Mononuclear cell (primary cell): Measurements from ENCODE around the gene ANKS6. TPM values are rescaled to one million over a fixed set of nuclear protein-coding genes. Genes with fewer than 3 reads are reported as not detected.
"Not testable (repeated sequence)": the region's sequence is repeated elsewhere in the genome, so short reads cannot be mapped to it uniquely, and the experiment has no call there.

Experiments
- H3K27me3 ChIP-seq: 2 replicates; pipeline ENCODE4 v1.6.0; 2011; ENCODE audit warnings: low read length, control low read depth; ENCODE audit not compliant: insufficient read depth
- H3K4me1 ChIP-seq: 2 replicates; pipeline ENCODE4 v1.5.1; 2011; ENCODE audit warnings: mild to moderate bottlenecking, low read length, control low read depth; ENCODE audit not compliant: insufficient read depth
- H3K4me3 ChIP-seq: 2 replicates; pipeline ENCODE4 v1.5.1; 2011; ENCODE audit warnings: mild to moderate bottlenecking, low read length, moderate library complexity
- H3K9me3 ChIP-seq: 2 replicates; pipeline ENCODE4 v1.5.1; 2011; ENCODE audit warnings: low read depth, mild to moderate bottlenecking, control low read depth, low read length
- total RNA-seq: library from RNA; depleted of rRNA; stranded (reverse); fragments of >200 nt; gene quantifications from one replicate; pipeline ENCODE4 v1.2.3, GENCODE V29; 2012

Gene ANKS6
- total RNA-seq, 1 donor, result 5.9 TPM

DNA sequence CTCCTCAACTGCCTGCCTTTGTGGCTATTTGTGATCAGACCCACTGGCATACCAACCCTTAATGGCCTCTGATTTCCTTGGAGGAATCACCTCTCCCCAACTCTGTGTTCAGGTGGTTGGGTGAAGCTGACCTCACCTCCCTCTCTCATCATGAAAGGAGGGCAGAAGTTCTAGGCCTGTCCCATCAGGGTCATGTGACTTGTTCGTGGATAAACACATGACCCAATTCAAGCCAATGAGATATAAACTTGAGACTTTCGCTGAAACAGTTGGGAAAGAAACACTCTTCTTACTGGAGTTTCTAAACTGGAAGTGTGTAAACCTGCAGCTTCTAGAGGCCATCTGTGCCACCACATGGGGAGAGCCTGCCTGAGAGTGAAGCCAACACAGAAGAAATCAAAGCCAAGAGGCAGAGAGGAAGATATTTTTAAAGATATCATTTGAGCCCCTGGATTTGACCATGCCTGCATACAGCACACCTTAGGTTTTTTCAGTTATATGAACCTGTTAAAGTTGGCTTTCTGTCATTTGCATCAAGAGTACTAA lies 93.4 kb downstream of the ANKS6 start:
- Histone ChIP-seq H3K4me3 (no peak overlapping the region), H3K27me3 (peaks cover 36% of the 10 kb centered on the region), H3K4me1 (no peaks in the 10 kb centered on the region), H3K9me3 (no peaks in the 10 kb centered on the region)

DNA sequence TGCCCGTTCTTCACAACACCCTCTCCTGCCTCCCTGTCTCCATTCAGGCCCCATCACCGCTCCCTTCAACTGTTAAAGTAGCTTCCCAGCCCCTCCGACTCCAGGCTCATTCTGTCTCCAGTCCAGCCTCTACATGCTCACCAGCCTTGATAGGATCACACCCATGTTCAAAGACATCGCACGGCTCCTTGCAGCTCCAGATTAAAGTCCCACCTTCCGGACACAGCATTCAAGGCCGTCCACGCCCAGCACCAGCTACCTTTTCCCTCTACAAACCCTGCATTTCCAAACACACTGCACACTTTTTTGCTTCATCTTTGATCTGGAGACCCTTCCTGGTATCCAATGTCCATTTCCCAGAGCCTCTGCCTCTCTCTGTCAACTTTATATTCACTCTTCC lies 94.0 kb downstream of the ANKS6 start:
- Histone ChIP-seq H3K27me3 (peaks cover 31% of the 10 kb centered on the region), H3K9me3 (no peaks in the 10 kb centered on the region), H3K4me3 (no peak overlapping the region), H3K4me1 (no peaks in the 10 kb centered on the region)

DNA sequence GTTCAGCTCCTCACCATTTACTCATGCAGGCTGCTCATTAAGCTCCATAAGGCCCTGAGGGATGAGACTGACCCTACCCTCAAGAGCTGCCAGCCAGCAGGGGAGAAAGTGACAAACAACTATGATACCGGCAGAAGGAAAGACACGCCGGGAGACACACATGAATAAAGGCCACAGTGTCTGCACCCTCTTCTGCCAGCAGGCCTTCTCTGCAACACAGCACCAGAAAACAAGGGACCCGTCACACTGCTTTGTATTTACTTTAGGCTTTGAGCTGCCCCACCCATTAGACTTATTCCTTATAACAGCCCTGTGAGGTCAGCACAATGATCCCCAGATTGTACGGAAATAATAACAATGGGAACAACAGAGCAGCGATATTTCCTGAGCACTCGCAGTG lies 94.8 kb downstream of the ANKS6 start:
- H3K4me1 ChIP-seq, result no peaks in the 10 kb centered on the region
- H3K4me3 ChIP-seq, result no peak overlapping the region
- H3K9me3 ChIP-seq, result no peaks in the 10 kb centered on the region
- H3K27me3 ChIP-seq, result peaks cover 23% of the 10 kb centered on the region

DNA sequence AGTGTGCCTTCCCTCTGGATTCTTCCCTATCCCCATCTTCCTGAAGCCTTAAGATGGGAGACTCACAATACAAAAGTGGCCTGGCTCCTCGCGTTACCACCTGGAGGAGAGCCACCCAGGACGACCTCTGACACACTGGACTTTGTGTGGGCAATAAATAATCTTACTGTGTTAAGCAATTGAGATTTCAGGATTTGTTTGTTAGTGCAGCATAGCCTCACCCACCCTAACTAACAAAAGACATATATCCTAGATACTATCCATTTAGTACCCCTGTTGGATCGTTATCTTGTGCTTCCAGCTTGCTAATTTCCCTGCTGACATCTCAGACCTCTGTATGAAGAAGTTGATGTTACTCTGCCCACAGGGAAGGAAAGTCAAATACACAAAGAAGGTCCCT lies 95.6 kb downstream of the ANKS6 start:
- Histone ChIP-seq H3K27me3 (peaks cover 17% of the 10 kb centered on the region), H3K4me1 (no peaks in the 10 kb centered on the region), H3K4me3 (no peak overlapping the region), H3K9me3 (no peaks in the 10 kb centered on the region)

DNA sequence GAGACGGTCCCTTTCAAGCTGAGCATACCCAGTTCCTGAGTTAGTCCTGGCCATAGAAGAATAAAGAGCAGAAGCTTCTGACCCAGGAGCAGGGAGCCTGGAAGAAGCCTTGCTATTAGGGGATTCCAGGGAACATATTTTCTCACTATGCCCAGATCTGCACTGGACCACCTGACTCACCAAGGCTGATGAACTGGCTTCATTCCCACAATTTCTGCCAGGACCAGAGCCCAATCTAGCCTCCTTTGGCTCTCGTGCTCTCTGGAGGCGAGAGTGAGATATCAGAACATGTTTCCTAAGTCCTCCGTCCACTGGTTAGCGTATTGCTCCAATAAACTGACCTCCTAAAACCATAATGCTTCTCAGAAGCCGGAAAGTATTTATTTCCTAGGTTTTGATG lies 97.5 kb downstream of the ANKS6 start:
- H3K27me3 ChIP-seq, result peaks cover under 1% of the 10 kb centered on the region
- no peak overlapping the region for H3K4me3 ChIP-seq
- no peaks in the 10 kb centered on the region for H3K4me1 ChIP-seq
- no peaks in the 10 kb centered on the region for H3K9me3 ChIP-seq

DNA sequence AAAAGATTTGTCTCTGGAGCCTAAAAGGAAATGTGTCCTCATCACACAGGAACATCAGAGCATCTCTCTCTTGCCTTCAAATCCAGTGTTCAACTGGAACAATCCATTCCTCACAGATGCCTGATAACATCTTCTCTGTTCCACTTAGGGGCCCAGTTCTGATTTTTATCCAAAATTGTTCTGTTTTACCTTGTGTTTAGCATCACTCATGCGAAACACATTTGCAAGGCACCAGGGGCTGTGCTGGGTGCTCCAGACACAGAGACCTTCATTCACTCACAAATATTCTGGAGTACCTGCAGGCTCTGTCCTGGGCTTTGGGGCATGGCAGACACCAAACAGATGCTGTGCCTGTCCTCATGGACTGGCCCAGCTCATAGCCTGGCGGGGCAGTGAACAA lies 101.4 kb downstream of the ANKS6 start:
- Histone ChIP-seq H3K27me3 (no peaks in the 10 kb centered on the region), H3K4me1 (no peaks in the 10 kb centered on the region), H3K9me3 (no peaks in the 10 kb centered on the region), H3K4me3 (no peak overlapping the region)

DNA sequence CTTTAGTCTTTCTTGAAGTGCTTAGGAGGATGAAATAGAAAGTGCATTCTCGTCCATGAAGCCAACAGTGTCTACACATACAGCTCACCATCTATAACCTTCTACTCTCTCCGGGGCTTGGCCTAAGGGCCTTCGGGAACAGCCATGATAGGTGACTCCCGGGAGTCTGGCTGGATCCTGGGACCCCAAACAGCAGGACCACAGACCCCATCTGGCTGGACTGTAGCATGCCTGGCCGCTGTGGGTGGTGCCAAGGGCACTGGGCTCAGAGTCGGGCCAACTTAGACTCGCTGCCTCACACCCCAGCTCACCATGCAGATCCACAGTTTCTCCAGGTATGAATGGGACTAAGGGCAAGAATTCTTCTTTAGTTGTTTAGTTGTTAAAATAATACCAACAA lies 104.0 kb downstream of the ANKS6 start:
- H3K4me3 ChIP-seq, result no peak overlapping the region
- H3K4me1 ChIP-seq, result no peaks in the 10 kb centered on the region
- no peaks in the 10 kb centered on the region for H3K27me3 ChIP-seq
- no peaks in the 10 kb centered on the region for H3K9me3 ChIP-seq

DNA sequence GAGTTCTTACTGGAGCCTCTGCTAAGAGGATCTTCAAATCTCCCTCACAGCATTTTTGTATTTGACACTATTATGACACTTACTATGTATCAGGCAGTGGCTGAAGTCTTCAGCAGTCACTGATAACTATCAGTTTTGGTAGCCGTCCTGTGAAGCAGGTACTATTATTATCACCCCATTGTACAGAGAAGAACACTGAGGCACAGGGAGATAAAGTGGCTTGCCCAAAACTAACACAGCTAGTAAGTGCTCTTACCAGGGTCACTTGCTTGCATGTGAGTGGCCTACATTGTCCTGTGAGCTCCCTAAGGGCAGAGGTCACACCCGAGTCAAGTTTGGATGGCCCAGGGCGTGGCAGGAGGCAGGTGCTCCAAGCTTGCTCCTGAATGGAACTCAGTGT lies 104.5 kb downstream of the ANKS6 start:
- H3K27me3 ChIP-seq, result no peaks in the 10 kb centered on the region
- H3K9me3 ChIP-seq, result no peaks in the 10 kb centered on the region
- H3K4me3 ChIP-seq, result no peak overlapping the region
- no peaks in the 10 kb centered on the region for H3K4me1 ChIP-seq

DNA sequence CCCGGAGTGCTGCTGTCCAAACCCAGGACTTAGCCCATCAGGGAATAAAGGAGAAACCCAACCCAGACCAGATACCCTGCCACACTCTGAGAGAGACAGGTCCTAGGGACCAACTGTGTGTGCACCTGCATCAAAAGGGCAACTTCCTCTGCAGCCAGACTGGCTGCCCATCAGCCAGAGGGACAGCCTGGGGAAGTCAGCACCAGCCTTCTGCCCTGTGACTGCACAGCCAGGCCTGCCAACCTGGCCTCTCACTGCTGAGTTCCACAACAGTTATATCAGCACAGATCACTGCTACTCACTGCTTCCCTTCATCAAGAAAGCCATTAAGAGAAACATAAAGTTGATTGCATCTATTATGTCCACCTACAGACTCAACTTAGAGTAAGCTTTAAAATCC lies 105.7 kb downstream of the ANKS6 start:
- Histone ChIP-seq H3K27me3 (no peaks in the 10 kb centered on the region), H3K4me3 (no peak overlapping the region), H3K4me1 (no peaks in the 10 kb centered on the region), H3K9me3 (no peaks in the 10 kb centered on the region)

DNA sequence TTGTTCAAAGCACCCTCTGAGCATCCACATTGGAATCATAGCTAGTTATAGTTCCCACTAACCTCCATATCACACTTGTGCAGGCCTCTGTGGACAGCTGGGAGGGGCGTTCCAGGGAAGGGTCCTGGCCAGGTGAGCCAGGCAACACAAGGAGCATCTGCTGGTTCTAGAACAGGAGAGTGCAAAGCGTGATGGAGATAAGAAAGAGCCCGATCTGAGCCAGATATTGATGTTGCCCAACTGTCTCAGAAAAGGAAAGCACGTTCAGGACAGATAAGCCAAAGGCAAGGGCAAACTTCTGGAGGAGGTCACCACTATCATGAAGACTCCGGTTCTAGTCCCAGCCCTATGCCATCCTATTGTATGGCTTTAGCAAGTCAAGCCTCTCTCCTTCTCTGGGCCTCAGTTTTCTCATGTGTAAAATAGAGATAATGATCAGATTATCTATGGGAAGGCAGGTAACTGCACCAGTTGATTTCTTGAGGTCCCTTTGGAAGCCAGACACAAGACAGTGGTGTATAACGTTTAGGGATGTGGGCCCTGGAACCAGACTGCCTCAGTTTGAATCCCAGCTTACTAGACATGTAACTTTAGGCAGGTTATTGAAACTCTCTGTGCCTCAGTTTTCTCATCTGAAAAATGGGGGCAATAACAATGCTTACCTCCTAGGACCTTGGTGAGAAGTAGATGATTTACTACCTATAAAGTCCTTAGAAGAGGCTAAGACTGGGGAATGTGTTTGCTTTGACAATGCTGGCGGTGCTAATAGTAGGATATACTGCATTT lies 107.5 kb downstream of the ANKS6 start:
- Histone ChIP-seq H3K27me3 (no peaks in the 10 kb centered on the region), H3K4me3 (no peak overlapping the region), H3K9me3 (no peaks in the 10 kb centered on the region), H3K4me1 (no peaks in the 10 kb centered on the region)

DNA sequence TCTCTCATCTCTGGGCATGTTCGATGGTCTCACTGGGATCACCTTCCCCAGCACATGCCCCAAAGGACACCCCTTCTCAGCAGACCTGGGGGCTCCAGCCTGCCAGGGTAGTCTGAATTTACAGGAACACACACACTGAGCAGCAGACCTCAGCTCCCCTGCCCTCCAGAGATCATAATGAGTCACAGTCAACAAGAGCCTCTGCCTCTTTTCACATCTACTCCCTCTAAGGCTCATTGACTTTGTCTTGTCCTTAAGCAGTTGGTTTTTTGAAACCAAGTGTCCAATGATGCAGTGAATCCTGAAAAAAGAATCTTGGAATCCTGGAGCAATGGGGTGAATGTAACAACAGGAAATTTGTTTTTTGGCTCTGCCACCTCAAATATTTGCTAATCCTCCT lies 108.4 kb downstream of the ANKS6 start:
- Histone ChIP-seq H3K9me3 (no peaks in the 10 kb centered on the region), H3K4me1 (no peaks in the 10 kb centered on the region), H3K4me3 (no peak overlapping the region), H3K27me3 (no peaks in the 10 kb centered on the region)

DNA sequence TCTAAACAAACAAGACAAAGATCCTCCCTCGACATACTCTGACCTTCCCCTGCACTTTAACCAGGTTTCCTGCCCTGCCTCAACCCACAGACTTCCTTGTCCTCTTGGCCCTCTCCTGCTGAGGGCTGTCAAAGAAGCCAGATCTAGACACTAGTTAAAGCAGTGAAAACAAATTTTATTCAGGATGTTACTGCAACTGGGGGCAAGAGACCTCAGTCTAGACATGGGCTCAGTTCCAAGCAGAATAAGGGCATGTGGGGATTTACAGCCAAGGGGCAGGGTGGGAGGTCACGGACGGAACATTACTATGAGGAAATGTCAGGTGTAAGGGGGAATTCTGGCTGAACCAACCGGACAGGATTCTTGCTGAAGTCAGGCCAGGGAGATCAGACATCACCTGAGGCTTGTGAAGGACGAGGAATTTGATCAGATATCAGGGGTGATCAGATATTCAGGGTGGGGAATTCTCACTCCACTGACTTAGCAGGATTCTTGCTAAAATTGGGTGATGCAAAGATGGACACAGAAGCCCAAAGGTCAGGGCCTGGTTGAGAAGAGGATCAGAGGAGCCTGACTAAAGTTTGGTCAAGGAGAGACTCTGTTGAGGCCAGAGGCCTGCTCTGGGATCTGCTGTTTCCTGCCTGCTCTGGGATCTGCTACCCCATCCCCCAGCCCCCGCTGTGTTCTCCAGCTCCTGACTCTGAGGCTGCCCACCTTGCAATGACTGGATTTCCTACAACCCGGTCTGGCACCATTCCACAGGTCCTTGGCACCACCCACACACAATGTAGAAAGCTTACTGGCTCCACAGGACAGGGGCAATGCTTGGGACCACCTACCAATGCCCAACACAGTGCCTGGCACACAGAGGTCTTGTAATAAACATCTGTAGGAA lies 109.1 kb downstream of the ANKS6 start:
- Histone ChIP-seq H3K4me1 (no peaks in the 10 kb centered on the region), H3K9me3 (no peaks in the 10 kb centered on the region), H3K27me3 (no peaks in the 10 kb centered on the region), H3K4me3 (no peak overlapping the region)

DNA sequence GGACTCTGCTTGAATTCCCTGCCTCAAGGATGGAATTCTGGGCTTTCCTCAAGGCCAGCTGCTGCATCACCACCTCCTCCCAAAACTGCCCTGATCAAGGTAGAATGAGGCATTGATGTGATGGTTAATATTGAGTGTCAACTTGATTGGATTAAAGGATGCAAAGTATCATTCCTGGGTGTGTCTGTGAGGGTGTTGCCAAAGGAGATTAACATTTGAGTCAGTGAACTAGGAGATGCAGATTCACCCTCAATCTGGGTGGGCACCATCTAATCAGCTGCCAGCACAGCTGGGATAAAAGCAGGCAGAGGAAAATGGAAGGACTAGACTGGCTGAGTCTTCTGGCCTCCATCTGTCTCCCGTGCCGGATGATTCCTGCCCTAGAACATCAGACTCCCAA lies 111.5 kb downstream of the ANKS6 start:
- H3K4me1 ChIP-seq, H3K9me3 ChIP-seq, H3K4me3 ChIP-seq, H3K27me3 ChIP-seq: not testable (repeated sequence)
